AG08395 (cell line): Measurements from ENCODE around the gene RNF31.

Experiments used
- DNase-seq: peaks from one replicate; pipeline ENCODE4 v3.0.0; 2012; ENCODE audit warnings: mixed read lengths, low spot score

Gene RNF31

GRCh38 chr14:24182110-24182882, 35.0 kb downstream of the RNF31 start:
- DNase-seq = no peak

- no peak for DNase-seq
Observed at GRCh38 chr14:24183014-24183481, 35.8 kb downstream of the RNF31 start.

- no peak for DNase-seq
Observed at GRCh38 chr14:24184104-24184970, 37.0 kb downstream of the RNF31 start.

- no peak for DNase-seq
Observed at GRCh38 chr14:24185026-24185425, 37.7 kb downstream of the RNF31 start.

- DNase-seq = no peak
Observed at GRCh38 chr14:24185741-24186140, 38.4 kb downstream of the RNF31 start.

- no peak for DNase-seq
Observed at GRCh38 chr14:24186831-24187538, 39.7 kb downstream of the RNF31 start.

GRCh38 chr14:24187539-24187915, 40.2 kb downstream of the RNF31 start:
- DNase-seq = no peak

- peak; percentile 99 for DNase-seq
Observed at GRCh38 chr14:24188251-24189058, 41.2 kb downstream of the RNF31 start, which contains the start of gene IPO4. TSS of gene IPO4 (minus strand) at chr14:24188816. CDS start at chr14:24188787, 29 bp downstream.

- DNase-seq = no peak
Observed at GRCh38 chr14:24189059-24189375, 41.7 kb downstream of the RNF31 start.

- DNase-seq = no peak
Observed at GRCh38 chr14:24189460-24189859, 42.2 kb downstream of the RNF31 start.

- no peak for DNase-seq
Observed at GRCh38 chr14:24190416-24190815, 43.1 kb downstream of the RNF31 start.

GRCh38 chr14:24192933-24193332, 45.6 kb downstream of the RNF31 start:
- DNase-seq = no peak

- no peak for DNase-seq
Observed at GRCh38 chr14:24194186-24194872, 47.0 kb downstream of the RNF31 start.

- DNase-seq = no peak
Observed at GRCh38 chr14:24194873-24195185, 47.5 kb downstream of the RNF31 start.

- peak; percentile 91 for DNase-seq
Observed at GRCh38 chr14:24195186-24196070, 48.1 kb downstream of the RNF31 start, which contains the start of gene TM9SF1. TSS of gene TM9SF1 (minus strand) at chr14:24195441. CDS start at chr14:24195019, 422 bp downstream.

GRCh38 chr14:24196071-24197055, 49.1 kb downstream of the RNF31 start:
- DNase-seq = peak; percentile 34

GRCh38 chr14:24197056-24197450, 49.8 kb downstream of the RNF31 start:
- DNase-seq = no peak

GRCh38 chr14:24198814-24199524, 51.7 kb downstream of the RNF31 start:
- no peak for DNase-seq
